Left hindlimb (tissue), 1 donor: Measurements from ENCODE around the gene NR1H2.
"Not testable (repeated sequence)": the region's sequence is repeated elsewhere in the genome, so short reads cannot be mapped to it uniquely, and the experiment has no call there.

Experiments
- DNase-seq: peaks from one replicate; pipeline ENCODE4 v3.0.0-alpha.2; 2018

Gene NR1H2

DNA sequence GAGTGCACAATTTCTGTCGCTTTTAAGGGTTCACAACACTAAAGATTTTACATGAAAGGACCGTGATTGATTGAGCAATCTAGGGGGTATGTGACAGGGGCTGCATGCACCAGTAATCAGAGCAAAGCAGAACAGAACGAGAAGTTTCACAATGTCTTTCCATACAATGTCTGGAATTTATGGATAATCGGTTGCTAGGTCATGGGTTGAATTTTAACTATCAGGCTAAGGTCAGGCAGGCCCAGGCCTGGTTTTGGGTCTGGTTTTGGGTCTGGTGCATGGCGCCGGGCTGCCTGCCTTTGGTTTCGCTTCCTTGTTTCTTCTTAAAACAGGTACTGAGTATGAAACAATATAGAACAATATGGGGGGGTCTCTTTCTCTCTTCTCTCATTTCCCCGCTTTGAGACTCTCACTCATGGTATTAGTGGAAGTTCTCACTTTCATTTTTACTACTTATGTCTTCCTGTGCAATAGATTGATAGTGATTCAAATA is 29.1 kb upstream of the NR1H2 start:
- DNase-seq: not testable (repeated sequence)

DNA sequence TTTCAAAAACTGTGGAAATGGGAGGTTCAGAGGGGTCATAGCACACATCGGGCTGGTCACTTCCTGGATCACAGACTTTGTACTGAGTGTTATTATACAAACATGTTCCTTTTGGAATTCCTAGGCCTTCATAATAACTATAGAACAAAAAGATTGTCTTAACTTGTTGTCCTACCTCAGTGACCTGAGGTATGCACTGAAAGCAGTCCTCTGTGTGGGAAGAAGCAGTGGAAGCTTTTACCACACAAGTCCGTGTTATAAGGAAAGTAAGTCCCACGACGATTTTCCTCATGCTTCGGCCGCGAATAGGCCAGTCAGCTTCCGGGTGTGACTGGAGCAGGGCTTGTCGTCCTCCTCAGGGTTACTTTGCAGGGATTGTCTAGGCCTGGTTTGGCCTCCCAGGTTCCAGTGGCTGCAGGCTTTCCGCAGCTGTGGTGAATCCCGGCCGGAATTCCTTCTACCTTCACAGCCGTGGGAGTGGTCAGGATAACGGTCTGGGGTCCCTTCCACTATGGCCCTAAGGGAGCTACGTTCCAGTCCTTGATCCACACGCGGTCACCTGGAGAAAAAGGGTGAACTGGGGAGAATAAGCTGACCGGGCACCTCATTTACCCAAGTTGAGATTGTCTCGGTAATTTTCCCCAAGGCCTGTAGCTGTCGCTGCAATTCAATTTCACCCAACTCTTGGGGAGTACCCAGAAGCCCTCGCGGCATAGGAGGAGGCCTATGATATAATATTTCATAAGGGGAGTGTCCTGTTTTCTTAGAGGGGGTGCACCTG is 26.8 kb upstream of the NR1H2 start:
- DNase-seq: no peak

DNA sequence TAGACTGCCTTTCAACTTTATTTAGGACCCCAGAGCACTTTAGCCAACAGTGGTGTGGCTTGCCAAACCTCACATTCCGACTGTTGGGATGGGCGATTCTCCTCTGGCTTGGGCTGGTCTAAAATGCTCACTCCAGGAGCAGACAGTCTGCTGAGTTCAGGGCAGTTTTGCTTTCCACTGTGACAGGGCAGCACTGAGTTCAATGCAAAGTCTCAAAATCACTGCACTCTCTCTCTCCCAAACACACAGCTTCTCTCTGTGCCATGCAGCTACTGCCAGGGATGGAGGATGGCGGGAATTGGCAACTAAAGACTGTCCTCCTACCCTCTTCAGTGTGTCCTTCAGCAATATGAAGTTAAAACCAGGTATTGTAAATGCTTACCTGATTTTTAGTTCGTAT is 24.0 kb upstream of the NR1H2 start:
- DNase-seq: no peak

DNA sequence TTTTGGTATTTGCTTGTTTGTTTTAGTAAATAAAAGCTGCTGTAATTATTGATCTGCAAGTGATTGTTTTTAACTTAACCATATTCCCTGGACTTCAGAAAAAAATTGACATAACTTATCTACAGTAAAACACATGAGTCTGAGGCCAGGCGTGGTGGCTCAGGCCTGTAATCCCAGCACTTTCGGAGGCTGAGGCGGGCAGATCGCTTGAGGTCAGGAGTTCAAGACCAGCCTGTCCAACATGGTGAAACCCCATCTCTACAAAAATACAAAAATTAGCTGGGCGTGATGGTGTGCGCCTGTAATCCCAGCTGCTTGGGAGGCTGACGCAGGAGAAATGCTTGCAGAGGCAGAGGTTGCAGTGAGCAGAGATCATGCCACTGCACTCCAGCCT is 22.8 kb upstream of the NR1H2 start:
- not testable (repeated sequence) for DNase-seq

DNA sequence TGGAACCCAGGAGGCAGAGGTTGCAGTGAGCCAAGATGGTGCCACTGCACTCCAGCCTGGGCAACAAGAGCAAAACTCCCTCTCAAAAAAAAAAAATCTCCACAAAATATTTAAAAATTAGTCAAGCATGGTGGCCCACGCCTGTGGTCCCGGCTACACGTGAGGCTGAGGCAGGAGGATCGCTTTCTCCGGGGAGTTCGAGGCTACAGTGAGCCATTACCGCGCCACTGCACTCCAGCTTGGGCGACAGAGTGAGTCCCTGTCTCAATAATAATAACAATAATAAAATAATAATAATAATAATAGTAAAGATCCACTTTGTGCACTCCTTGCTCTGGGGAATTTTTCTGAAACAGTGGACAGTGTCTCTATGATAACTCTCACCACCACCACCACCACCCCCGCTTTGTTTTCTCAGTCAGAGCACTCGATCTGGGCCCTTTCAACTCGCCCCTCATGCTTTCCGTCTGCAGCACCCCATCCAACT is 19.5 kb upstream of the NR1H2 start:
- DNase-seq: no peak

DNA sequence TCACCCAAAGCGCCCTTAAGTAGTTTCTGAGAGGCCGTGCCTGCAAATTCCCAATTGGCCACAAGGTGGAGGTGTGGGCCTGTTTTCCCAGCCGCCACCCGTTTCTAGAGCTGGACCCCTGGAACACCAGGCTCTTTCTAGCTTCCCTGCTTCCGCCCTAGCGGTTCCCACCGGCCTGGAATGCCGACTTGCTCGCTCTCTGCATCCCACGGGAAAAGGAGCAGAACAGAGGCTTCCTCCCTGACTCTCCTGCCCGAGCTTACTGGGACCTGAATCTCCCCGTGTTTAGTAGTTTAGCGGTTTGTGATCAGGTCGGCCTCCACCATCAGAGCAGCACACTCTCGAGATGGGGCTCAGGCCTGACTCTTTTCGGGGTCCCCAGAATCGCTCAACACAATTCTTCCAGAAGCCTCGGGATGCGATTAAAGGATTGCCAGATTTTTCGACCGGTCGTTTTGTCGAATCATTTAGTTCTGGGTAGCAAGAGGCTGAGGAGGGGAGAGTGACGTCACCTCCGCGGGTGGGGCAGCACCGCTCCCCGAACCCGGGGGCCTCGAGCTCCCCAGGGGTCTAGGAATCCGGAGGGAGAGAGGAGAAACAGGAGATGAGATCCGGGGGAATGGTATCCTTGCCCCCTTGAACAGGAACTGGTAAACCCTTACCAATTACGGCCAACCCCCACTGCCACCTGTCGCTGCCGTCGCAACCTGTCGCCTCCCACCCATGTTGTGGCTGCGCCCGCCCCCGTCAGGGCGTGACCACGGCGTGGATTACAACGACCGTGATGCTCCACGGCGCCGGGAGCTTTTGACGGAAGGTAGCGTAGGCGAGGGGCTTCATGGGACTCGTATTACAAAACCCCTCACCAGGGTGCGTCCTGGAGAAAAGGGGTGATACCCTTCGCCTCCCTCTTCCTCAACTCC is 18.8 kb upstream of the NR1H2 start:
- peak; percentile 72 for DNase-seq

DNA sequence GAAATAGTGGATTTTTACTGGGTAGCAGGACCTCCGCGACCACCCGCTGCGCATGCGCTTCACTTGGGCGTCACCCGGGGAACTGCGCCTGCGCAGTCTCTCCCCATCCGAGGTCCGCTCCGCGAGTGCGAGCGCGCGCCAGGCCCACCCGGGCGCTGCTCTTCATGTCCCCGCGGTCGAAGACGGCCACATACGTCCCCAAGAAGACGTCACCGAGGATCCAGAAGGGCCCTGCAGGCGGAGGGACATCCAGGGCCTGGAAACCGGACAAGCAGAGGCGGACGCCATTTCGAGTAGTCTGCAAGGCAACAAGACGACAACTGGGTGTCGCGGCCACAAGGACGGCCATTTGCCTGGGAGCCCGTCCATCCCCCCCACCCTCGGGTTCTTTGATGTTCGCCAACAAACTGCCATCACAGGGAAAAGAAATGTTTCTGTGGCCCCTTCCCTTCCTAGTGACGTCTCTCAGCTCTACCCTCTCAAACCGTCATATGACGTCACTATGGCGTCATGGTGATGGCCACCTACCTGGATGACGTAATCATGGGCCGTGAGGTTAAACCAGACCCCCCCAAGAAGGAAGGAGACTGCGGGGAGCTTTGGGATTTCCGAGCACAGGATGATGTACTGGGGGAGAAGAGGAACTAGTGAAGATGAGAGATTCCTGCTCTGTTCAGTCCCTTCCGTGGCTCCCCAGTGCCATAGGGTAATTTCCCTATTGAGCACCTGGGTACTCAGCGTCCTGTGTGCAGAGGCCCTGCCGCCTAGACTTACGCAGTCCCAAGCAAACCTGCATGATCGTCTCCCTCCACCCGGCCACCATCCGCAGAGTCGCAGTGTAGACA is 17.6 kb upstream of the NR1H2 start:
- peak; percentile 76 for DNase-seq

DNA sequence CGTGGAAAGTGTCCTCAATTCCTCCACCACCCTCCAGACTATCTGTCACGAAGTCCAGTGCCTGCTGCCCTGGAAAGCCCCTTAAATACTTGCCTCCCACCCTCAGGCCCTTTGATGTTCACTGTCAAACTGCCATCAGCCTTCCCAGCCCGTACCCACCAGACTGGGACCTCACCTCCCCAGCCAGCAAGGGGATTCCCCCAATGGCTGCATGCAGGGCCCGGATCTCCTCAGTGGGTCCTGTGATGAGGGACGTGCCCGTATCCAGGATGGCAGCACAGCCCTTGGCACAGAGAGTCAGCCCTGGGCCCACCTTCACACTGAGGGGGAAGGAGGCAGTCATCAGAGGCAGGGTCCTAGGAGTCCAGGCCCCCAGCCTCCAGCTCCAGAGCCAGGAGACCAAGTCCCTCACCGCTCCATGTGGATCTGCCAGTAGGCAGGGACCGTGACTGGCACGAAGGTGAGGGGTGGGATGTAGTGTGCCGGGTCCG is 16.9 kb upstream of the NR1H2 start:
- no peak for DNase-seq

DNA sequence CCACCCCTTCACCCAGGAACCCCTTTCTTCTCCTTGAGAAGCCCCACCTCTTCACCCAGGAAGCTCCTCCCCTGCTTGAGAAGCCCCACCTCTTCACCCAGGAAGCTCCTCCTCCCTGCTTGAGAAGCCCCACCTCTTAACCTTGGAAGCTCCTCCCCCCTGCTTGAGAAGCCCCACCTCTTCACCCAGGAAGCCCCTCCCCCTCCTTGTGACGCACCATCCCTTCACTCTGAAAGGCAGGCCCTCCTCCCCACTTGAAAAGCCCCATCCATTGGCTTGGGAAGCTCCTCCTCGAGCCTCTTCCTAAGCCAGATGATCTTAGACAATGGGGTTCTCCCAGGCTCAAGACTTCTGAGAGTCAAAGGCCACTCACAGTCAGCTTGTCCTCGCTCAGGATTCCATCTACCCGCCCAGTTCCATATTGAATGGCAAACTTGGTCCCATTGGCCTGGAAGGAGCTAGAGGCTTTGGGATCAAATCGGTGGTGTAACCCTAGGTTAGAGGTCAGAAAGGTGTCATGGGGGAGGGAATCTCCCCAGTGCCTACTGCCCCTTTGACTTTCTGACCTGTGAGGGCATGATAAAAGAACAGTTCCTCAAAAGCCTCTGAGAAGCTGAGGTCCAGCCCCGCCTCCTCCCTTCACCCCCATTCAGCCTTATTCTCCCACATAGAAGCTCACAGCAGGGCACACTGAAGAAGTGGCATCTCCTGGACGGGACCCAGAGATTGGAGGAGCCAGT is 14.8 kb upstream of the NR1H2 start:
- no peak for DNase-seq

DNA sequence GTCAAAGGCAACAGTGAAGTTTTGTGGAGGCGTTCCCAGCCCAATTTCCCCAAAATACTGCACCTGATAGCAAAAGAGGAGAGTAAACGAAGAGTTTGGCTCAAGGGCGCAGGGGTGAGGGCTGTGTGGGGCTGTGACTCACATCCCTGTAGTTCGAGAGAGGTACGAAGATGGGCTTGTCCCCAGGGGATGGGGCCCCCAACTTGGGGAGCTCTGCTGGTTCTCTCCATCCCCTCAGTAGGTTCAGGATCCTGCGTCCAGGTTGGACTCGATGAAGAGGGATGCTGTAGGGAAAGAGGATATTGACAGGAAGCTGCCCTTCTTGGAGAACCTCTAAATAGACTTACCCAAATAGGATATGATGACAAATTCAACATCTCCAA is 14.2 kb upstream of the NR1H2 start:
- no peak for DNase-seq

DNA sequence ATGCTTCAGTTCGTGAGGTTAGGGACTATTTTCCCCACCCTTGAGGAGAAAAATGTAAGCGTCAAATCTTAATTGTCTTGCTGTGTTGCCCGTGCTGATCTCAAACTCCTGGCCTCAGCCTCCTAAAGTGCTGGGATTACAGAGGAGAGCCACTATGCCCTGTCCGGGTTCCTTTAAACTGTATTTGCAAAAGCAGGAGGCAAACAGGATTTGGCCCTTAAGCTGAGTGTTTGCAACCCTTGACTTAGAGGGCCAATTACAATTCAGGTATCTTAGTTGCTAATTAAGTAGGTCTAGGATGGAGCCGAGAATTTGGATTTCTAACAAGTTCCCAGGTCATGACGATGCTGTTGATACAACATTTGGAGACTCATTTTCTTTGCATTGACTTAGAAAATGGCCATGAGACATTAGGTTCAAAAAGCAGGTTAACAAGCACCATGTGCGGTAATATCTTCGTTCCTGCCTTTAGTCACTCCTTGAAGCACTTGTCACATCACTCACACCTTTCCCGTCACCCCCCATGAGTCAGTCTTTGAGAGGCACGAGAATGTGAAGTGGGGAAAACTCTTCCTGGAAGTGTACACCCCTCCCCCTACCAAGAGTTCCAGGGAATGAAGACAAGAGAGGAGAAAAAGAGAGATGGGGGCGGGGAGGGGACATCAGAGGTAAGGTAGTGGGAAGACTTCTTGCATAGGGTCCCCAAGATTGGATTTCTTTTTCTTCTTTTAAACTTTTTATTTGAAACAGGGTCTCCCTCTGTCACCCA is 13.4 kb upstream of the NR1H2 start:
- DNase-seq: no peak

DNA sequence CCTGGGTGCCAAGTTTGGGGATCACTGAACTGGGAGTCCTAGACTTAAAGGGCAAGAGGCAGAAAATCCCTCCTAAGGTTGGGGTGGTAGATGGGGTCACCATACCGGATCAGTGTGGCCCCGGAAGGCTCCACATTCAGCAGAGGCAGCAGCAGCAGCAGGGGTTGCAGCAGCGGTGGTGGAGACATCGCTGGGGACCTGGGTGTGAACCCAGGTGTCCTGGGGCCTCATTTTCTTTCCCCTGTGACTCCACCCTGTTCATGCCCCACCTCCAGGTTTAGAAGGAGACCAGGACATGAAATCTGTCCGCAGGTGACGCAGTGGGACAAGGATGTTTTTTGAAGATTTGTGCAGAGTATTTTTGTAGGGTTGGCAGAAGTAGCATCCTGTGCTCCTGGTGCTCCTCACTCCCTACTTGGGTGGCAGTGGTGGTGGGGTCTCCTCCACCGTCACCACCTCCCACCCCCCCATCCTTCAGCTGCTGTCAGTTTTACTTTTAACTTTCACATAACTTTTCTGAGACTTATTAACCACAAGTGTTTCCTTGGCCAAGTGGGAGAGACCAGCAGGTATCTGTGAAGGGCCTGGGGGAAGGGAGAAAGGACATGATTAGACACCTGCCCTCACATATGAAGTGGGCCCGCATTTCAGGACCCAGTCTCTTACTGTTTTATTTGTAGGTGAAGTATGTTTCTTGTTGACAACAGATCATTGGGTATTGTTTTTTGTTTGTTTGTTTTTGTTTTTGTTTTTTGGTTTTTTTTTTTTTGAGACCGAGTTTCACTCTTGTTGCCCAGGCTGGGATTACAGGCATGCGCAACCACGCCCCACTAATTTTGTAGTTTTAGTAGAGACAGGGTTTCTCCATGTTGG is 10.6 kb upstream of the NR1H2 start, which contains the start of gene NAPSA:
TSS of gene NAPSA (minus strand) at position 206 of the 873 bp plus-strand sequence. CDS start at position 188, 18 bp downstream.
- DNase-seq: no peak

DNA sequence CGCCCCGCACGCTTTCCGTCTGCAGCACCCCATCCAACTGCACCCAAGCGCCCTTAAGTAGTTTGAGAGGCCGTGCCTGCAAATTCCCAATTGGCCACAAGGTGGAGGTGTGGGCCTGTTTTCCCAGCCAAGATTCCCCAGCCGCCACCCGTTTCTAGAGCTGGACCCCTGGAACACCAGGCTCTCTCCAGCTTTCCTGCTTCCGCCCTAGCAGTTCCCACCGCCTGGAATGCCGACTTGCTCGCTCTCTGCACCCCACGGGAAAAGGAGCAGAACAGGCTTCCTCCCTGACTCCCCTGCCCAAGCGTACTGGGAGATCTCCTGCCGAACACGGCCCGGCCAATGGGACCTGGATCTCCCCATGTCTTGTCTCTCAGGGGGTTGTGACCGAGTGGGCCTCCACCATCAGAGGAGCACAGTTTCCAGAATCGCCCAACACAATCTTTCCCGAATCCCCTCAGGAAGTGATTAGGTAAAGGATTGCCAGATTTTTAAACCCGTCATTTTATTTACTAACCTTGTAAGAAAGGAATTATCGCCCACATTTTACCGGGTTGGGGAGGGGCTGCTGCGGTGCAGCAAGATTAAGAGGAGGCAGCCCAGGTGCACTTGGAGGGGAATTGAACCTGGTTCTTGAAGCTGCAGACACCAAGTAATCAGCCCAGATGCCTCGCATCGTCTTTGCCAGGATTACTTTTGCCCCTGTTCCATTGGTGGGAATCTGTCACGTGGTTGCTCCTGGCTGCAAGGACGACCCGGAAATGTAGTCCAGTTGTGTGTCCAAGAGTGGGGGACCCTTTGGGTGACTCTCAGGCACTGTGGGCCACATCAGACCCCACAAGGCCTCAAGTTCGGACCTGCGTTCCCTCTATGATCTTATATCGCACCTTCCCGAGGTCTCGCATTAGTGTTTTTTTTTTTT is 7.3 kb upstream of the NR1H2 start:
- DNase-seq: peak; percentile 85

DNA sequence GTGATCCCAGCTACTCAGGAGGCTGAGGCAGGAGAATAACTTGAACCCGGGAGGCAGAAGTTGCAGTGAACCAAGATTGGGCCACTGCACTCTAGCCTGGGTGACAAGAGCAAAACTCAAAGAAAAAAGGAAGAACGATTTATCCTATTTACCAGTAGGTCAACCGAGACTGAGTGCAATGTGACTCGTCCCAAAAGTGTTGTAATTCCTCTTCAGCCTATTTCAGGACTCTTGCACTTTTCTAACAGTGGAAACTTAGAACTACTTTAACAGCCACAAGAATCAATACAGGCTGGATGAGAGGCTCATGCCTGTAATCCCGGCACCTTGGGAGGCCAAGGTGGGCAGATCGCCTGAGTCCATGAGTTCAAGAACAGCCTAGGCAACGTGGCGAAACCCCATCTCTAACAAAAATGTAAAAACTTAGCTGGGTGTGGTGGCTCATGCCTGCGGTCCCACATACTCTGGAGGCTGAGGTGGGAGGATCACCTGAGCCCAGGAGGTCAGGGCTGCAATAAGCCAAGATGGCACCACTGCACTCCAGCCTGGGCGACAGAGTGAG is 4.3 kb upstream of the NR1H2 start:
- no peak for DNase-seq

DNA sequence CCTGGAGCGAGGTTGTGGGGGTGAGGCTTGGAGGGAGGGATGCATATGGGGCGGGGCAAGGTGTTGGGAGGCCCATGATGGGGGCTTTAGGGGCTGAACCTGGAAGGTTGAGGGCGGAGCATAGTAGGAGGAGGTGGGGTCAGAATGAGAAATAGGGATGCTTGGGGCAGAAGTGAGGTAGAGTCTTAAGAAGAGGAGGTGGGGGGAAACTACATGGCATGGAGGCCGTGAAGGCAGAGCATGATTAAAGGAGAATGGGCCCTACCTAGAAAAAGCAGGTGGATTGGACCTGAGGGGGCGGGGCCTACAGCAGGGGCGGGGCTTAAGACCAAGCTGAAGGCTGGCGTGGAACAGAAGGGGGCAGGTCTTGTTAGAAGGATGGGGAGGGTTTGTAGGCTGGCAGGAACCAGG is 799 bp downstream of the NR1H2 start:
- no peak for DNase-seq

DNA sequence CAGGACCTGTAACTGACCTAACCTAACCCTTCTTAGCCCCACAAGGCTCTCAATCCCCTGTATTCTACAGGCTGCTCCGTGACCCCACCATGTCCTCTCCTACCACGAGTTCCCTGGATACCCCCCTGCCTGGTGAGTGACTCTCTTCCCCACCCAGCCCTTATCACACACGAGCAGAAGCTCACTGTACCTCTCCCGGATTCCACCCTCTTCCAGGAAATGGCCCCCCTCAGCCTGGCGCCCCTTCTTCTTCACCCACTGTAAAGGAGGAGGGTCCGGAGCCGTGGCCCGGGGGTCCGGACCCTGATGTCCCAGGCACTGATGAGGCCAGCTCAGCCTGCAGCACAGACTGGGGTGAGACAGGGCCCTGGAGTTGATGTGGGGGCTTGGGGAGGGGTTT is 1.3 kb downstream of the NR1H2 start:
- no peak for DNase-seq

DNA sequence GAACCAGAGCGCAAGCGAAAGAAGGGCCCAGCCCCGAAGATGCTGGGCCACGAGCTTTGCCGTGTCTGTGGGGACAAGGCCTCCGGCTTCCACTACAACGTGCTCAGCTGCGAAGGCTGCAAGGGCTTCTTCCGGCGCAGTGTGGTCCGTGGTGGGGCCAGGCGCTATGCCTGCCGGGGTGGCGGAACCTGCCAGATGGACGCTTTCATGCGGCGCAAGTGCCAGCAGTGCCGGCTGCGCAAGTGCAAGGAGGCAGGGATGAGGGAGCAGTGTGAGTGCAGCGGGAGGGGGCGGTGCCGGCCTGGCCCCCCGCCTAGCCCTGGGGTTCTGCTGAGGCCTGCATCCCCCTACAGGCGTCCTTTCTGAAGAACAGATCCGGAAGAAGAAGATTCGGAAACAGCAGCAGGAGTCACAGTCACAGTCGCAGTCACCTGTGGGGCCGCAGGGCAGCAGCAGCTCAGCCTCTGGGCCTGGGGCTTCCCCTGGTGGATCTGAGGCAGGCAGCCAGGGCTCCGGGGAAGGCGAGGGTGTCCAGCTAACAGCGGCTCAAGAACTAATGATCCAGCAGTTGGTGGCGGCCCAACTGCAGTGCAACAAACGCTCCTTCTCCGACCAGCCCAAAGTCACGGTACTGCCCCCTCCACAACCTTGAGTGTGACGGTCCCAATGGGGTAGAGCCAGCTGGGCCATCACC is 2.1 kb downstream of the NR1H2 start:
- no peak for DNase-seq

DNA sequence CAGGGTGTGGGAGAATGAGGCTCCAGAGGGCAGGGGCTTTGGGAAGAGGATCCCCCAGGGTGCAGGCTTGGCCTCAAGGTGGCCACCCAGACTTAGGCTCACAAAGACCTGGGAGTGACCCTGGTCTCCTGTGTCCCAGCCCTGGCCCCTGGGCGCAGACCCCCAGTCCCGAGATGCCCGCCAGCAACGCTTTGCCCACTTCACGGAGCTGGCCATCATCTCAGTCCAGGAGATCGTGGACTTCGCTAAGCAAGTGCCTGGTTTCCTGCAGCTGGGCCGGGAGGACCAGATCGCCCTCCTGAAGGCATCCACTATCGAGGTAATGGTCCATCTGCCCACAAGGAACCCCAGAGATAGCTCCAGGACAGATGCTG is 2.6 kb downstream of the NR1H2 start:
- no peak for DNase-seq
